Stomach smooth muscle (tissue), 2 donors: ENCODE data around the gene ABCC3.
"Not testable (repeated sequence)": the region's sequence is repeated elsewhere in the genome, so short reads cannot be mapped to it uniquely, and the experiment has no call there.

Experiments
- H3K27ac ChIP-seq: one replicate; pipeline ENCODE4 v1.7.0; 2013; ENCODE audit warnings: mild to moderate bottlenecking, low read length, inconsistent platforms
- H3K27me3 ChIP-seq, 2 donors: one replicate each; pipeline ENCODE4 v1.7.0; 2013; ENCODE audit warnings: low read length in 2 of 2; ENCODE audit not compliant: insufficient read depth in 2 of 2, control insufficient read depth in 1 of 2
- H3K36me3 ChIP-seq, 2 donors: one replicate each; pipeline ENCODE4 v1.7.0; 2013; ENCODE audit warnings: low read length in 2 of 2; ENCODE audit not compliant: control insufficient read depth in 2 of 2, insufficient read depth in 2 of 2
- H3K4me1 ChIP-seq: one replicate; pipeline ENCODE4 v1.7.0; 2013; ENCODE audit warnings: low read length; ENCODE audit not compliant: control insufficient read depth, insufficient read depth
- H3K4me3 ChIP-seq, 2 donors: one replicate each; pipeline ENCODE4 v1.7.0; 2013; ENCODE audit warnings: low read length in 2 of 2
- H3K9ac ChIP-seq, 2 donors: one replicate each; pipeline ENCODE4 v1.7.0; 2013; ENCODE audit warnings: low read length in 2 of 2, mild to moderate bottlenecking in 1 of 2
- H3K9me3 ChIP-seq, 2 donors: one replicate each; pipeline ENCODE4 v1.7.0; 2013; ENCODE audit warnings: low read length in 2 of 2; ENCODE audit not compliant: control insufficient read depth in 2 of 2
- donor health status: healthy.
- donor health status: Pancreatic carcinoma.

ABCC3 gene

DNA sequence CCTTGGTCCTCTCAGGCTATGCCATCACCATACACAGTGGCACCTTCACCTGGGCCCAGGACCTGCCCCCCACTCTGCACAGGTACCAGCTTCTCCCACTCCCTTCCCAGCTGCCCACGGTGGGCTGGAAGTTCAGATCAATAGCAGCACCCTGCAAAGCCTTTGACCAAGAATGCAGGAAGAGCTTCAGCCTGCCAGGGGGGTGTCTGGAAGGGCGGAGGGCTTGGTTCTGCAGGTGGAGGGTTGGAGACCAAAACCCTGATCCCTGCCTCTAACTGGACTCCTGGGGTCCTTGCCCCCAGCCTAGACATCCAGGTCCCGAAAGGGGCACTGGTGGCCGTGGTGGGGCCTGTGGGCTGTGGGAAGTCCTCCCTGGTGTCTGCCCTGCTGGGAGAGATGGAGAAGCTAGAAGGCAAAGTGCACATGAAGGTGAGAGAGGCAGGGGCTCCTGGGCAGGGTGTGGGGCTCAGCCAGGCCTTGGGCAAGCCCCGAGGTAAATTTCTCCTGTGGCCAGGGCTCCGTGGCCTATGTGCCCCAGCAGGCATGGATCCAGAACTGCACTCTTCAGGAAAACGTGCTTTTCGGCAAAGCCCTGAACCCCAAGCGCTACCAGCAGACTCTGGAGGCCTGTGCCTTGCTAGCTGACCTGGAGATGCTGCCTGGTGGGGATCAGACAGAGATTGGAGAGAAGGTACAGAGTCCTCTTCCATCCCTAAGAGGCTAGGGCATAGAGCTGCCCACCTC is 34.3 kb downstream of the ABCC3 start:
- Histone ChIP-seq H3K9ac (no peak overlapping the region), H3K4me3 (no peak overlapping the region), H3K9me3 (no peaks in the 10 kb centered on the region), H3K36me3 (no peaks in the 10 kb centered on the region), H3K4me1 (no peaks in the 10 kb centered on the region), H3K27ac (no peak overlapping the region), H3K27me3 (no peaks in the 10 kb centered on the region)

- Histone ChIP-seq H3K9me3 (no peaks in the 10 kb centered on the region), H3K27ac (no peak overlapping the region), H3K4me1 (no peaks in the 10 kb centered on the region), H3K36me3 (no peaks in the 10 kb centered on the region), H3K9ac (no peak overlapping the region), H3K27me3 (no peaks in the 10 kb centered on the region), H3K4me3 (no peak overlapping the region)
Measured at GRCh38 chr17:50672071-50672470, 37.4 kb downstream of the ABCC3 start.

- Histone ChIP-seq H3K9me3 (no peaks in the 10 kb centered on the region), H3K27me3 (no peaks in the 10 kb centered on the region), H3K9ac (no peak overlapping the region), H3K4me3 (no peak overlapping the region), H3K4me1 (no peaks in the 10 kb centered on the region), H3K36me3 (no peaks in the 10 kb centered on the region), H3K27ac (no peak overlapping the region)
Measured at GRCh38 chr17:50672831-50673551, 38.3 kb downstream of the ABCC3 start.

DNA sequence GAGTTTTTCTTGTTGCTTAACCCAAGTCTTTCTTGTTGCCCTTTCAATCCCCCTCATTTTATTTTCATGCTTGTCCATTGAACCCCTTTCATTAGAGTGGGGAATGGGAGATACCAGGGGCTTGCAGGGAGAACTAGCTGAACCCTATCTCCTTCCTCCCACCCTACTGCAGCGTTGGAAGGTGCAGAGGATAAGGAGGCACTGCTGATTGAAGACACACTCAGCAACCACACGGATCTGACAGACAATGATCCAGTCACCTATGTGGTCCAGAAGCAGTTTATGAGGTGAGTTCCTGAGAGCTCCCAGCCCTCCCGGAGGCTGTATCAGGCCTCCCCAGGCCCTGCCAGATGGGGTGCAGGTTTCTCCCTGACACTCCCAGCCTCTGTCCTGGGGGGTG is 40.5 kb downstream of the ABCC3 start:
- no peaks in the 10 kb centered on the region for H3K4me1 ChIP-seq
- H3K36me3 ChIP-seq = no peaks in the 10 kb centered on the region
- H3K9ac ChIP-seq = no peak overlapping the region
- no peaks in the 10 kb centered on the region for H3K9me3 ChIP-seq
- H3K27me3 ChIP-seq = no peaks in the 10 kb centered on the region
- no peak overlapping the region for H3K27ac ChIP-seq
- H3K4me3 ChIP-seq = no peak overlapping the region

DNA sequence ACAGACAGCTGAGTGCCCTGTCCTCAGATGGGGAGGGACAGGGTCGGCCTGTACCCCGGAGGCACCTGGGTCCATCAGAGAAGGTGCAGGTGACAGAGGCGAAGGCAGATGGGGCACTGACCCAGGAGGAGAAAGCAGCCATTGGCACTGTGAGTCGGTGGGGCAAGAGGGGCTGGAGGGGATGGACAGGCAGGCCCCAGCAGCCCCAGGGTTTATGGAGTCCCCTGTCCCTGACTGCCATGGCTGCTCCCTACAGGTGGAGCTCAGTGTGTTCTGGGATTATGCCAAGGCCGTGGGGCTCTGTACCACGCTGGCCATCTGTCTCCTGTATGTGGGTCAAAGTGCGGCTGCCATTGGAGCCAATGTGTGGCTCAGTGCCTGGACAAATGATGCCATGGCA is 40.9 kb downstream of the ABCC3 start:
- Histone ChIP-seq H3K27me3 (no peaks in the 10 kb centered on the region), H3K27ac (no peak overlapping the region), H3K4me1 (no peaks in the 10 kb centered on the region), H3K9ac (no peak overlapping the region), H3K36me3 (no peaks in the 10 kb centered on the region), H3K9me3 (no peaks in the 10 kb centered on the region), H3K4me3 (no peak overlapping the region)

DNA sequence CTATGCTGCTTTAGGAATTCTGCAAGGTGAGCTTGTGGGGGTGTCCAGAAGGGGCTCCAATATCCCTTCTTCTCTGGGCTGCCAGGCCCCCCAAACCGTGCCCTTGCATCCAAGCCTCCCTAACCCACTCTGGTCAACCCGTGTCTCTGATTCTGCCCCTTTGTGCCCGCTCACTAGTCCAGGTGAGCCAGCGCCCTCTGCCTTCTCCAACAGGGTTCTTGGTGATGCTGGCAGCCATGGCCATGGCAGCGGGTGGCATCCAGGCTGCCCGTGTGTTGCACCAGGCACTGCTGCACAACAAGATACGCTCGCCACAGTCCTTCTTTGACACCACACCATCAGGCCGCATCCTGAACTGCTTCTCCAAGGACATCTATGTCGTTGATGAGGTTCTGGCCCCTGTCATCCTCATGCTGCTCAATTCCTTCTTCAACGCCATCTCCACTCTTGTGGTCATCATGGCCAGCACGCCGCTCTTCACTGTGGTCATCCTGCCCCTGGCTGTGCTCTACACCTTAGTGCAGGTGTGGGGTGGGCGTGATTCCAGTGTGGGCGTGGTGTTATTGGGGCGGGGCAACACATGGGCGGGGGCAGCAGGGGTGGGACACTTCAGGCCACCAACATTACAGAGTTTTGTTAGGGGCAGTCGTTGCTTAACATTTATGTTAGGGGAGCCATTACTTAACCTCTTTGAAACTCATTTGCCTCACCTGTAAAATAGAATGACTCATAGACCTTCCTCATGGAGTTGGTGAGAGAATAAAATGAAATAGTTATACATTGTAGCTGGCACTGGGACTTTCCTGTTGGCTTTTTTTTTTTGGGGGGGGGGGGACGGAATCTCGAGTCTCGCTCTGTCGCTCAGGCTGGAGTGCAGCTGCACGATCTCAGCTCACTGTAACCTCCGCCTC is 41.6 kb downstream of the ABCC3 start:
- no peak overlapping the region for H3K27ac ChIP-seq
- H3K27me3 ChIP-seq = no peaks in the 10 kb centered on the region
- no peaks in the 10 kb centered on the region for H3K9me3 ChIP-seq
- peaks cover 3% of the 10 kb centered on the region for H3K4me1 ChIP-seq
- H3K9ac ChIP-seq = no peak overlapping the region
- H3K36me3 ChIP-seq = no peaks in the 10 kb centered on the region
- H3K4me3 ChIP-seq = no peak overlapping the region

- Histone ChIP-seq H3K9ac (no peak overlapping the region), H3K36me3 (no peaks in the 10 kb centered on the region), H3K4me3 (no peak overlapping the region), H3K4me1 (peaks cover 12% of the 10 kb centered on the region), H3K9me3 (no peaks in the 10 kb centered on the region), H3K27me3 (no peaks in the 10 kb centered on the region), H3K27ac (no peak overlapping the region)
Measured at GRCh38 chr17:50677851-50678375, 43.2 kb downstream of the ABCC3 start.

DNA sequence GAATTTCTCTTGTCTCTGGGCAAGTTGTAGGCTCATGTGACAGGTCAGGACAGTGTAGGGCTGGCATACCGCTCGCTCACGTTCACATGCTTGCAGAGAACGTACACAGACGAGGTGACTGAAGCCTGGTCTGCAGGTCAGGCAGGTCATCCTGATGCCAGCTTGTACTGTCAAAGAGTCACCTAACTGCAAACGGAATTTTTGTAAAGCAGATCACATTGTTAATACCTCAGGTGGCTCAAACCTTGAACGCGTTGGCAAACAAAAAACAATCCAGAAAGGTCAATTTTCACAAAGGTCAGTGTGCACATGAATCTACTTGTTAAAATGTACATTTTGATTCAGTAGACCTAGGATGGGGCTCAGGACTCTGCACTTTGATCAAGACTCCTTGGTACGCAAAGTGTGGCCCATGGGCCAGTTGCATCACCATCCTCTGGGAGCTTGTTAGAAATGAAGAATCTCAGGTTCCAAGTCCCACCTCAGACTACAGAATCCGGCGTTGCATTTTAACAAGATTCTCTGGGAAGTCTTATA is 44.4 kb downstream of the ABCC3 start:
- Histone ChIP-seq H3K36me3 (no peaks in the 10 kb centered on the region), H3K27me3 (no peaks in the 10 kb centered on the region), H3K27ac (no peak overlapping the region), H3K9ac (no peak overlapping the region), H3K4me3 (no peak overlapping the region), H3K4me1 (peaks cover 12% of the 10 kb centered on the region), H3K9me3 (no peaks in the 10 kb centered on the region)

- Histone ChIP-seq H3K4me3 (no peak overlapping the region), H3K4me1 (peaks cover 12% of the 10 kb centered on the region), H3K9me3 (no peaks in the 10 kb centered on the region), H3K36me3 (no peaks in the 10 kb centered on the region), H3K27me3 (no peaks in the 10 kb centered on the region), H3K9ac (no peak overlapping the region), H3K27ac (no peak overlapping the region)
Measured at GRCh38 chr17:50680126-50680525, 45.4 kb downstream of the ABCC3 start.

DNA sequence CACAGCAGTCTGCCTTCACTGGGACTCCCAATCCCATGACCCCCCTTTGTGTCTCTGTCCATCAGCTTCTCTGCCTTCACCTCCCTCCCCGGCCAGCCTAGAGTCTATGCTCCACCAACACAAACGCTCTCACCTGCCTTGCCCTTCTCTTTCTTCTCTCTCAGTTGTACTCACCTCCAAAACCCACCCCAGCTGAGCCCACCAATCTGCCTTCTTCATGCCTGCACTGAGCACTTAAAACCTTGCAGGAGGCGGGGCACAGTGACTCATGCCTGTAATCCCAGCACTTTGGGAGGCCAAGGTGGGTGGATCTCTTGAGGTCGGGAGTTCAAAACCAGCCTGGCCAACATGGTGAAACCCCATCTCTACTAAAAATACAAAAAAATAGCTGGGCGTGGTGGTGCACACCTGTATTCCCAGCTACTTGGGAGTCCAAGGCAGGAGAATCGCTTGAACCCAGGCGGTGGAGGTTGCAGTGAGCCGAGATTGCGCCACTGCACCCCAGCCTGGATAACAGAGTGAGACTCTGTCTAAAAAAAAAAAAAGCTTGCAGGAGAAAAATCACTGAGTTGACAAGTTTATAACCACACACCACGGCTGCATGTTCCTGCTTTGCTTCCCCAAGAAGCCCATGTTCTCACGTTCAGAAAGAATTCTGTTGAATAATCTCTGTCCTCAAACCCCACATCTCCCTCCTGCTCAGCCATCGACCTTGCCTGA is 46.0 kb downstream of the ABCC3 start:
- peaks cover 12% of the 10 kb centered on the region for H3K4me1 ChIP-seq
- H3K4me3 ChIP-seq = peak overlapping the region in 1 of 2 donors; percentile 49
- not testable (repeated sequence) for H3K9ac ChIP-seq, H3K27me3 ChIP-seq, H3K36me3 ChIP-seq, H3K27ac ChIP-seq, H3K9me3 ChIP-seq
